Stimulated activated memory B cell treated with anti-CD40 and anti-IgM and Interleukin-4, amounts not matched to agents 10 μg/mL and 1 μg/mL and 100 μg/mL, for 72 hours (primary cell): Measurements from ENCODE around the gene NAV3.

ENCODE experiments used
- ATAC-seq: fragments of 150-1000 bp; cut with Tn5 transposase; 2 replicates; pipeline ENCODE4 v1.10.0; 2021
- H3K27ac Mint-ChIP-seq: one replicate; pipeline ENCODE4 v1.8.0; 2022; ENCODE audit warnings: mild to moderate bottlenecking, mixed read lengths
- H3K27me3 Mint-ChIP-seq: one replicate; pipeline ENCODE4 v1.8.0; 2022; ENCODE audit warnings: mixed read lengths
- H3K36me3 Mint-ChIP-seq: one replicate; pipeline ENCODE4 v1.8.0; 2022; ENCODE audit warnings: mixed read lengths
- H3K4me1 Mint-ChIP-seq: one replicate; pipeline ENCODE4 v1.8.0; 2022; ENCODE audit warnings: mixed read lengths
- H3K4me3 Mint-ChIP-seq: one replicate; pipeline ENCODE4 v1.8.0; 2022; ENCODE audit warnings: mild to moderate bottlenecking, moderate library complexity, mixed read lengths
- H3K9me3 Mint-ChIP-seq: one replicate; pipeline ENCODE4 v1.8.0; 2022; ENCODE audit warnings: mixed read lengths

The NAV3 gene

DNA sequence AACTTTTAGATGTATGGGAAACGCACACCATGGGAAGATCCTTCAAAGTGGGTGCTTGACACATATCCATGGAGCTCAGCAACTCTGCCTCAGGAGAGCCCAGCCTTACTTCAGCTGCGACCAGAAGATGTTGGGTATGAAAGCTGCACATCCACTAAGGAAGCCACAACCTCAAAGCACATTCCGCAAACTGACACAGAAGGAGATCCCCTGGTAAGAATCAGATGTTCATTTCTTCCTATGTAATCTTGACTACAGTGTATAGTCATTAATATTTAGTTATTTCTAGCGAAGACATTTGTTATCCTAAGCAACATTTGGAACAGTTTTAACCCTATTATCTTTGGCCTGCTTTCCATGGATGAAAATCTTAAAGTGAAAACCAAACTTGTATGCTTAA, 374.2 kb downstream of the NAV3 start:
- H3K4me3 Mint-ChIP-seq = no peak overlapping the region
- no peaks in the 10 kb centered on the region for H3K9me3 Mint-ChIP-seq
- H3K4me1 Mint-ChIP-seq = no peaks in the 10 kb centered on the region
- H3K27ac Mint-ChIP-seq = no peak overlapping the region
- ATAC-seq = no peak
- H3K27me3 Mint-ChIP-seq = no peaks in the 10 kb centered on the region
- H3K36me3 Mint-ChIP-seq = no peaks in the 10 kb centered on the region

DNA sequence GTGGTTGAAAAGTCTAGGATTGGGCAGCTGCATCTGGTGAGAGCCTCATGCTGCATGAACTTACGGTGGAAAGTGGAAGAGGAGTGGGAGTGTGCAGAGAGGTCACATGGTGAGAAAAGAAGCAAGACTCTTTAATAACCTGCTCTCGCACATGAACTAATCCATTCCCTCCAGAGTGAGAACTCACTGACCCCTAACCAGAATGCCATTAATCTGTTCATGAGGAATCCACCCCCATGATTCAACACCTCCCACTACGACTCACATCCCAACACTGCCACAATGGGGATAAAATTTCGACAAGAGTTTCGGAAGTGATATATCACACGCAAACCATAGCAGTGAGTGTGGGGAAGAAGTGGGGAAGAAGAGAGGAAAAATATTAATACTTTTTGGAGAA, 377.4 kb downstream of the NAV3 start:
- Mint-ChIP-seq H3K27ac (no peak overlapping the region), H3K36me3 (no peaks in the 10 kb centered on the region), H3K4me1 (no peaks in the 10 kb centered on the region), H3K4me3 (no peak overlapping the region), H3K9me3 (no peaks in the 10 kb centered on the region), H3K27me3 (no peaks in the 10 kb centered on the region)
- no peak for ATAC-seq

DNA sequence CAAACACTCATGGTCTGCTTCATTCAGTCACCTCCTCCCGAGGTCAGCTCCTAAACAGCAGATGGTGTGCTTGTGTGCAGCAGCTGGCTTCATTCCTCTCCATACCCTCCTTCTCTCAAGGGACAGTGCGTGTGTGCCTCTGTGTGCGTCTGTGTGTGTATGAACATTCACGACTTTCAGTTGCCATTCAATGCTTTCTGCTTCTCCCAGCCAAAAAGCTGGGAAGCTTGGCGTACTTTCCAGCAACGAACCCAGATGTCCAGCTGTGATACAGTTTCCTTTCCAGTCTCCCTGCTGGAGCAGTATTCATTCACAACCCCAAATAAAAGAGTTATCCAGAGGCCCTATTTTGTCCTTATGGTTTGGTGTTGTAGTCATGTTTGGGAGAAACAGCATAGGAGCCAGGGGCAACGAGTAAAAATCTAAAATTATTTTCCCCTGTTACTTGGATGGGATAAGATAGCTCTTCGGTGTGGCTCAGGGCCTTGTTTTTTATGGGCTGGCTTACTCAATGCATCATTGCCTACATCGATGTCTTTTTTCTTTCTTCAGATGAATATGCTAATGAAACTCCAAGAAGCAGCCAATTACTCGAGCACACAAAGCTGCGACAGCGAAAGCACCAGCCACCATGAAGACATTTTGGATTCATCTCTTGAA, 379.3 kb downstream of the NAV3 start:
- Mint-ChIP-seq H3K9me3 (no peaks in the 10 kb centered on the region), H3K4me1 (no peaks in the 10 kb centered on the region), H3K4me3 (no peak overlapping the region), H3K36me3 (no peaks in the 10 kb centered on the region), H3K27ac (no peak overlapping the region), H3K27me3 (no peaks in the 10 kb centered on the region)
- ATAC-seq = no peak

DNA sequence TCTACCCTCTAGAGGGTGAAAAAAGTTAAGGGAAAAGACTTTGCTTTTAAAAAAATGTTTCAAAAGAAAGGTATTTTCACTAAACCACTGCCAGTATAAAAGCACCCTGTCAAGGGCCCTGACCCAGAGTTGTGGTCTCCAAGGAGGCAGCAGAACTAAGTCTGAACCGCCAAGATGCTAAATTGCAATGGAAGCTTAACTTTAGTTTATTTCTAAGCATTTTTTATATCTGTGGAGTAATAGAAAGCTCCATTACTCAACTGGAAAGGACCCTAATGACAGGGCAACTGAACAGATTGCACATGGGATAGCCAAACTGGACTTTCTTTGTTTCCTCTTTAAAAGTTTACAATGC, 379.8 kb downstream of the NAV3 start:
- Mint-ChIP-seq H3K4me3 (no peak overlapping the region), H3K36me3 (no peaks in the 10 kb centered on the region), H3K4me1 (no peaks in the 10 kb centered on the region), H3K27me3 (no peaks in the 10 kb centered on the region), H3K9me3 (no peaks in the 10 kb centered on the region), H3K27ac (no peak overlapping the region)
- ATAC-seq = no peak

DNA sequence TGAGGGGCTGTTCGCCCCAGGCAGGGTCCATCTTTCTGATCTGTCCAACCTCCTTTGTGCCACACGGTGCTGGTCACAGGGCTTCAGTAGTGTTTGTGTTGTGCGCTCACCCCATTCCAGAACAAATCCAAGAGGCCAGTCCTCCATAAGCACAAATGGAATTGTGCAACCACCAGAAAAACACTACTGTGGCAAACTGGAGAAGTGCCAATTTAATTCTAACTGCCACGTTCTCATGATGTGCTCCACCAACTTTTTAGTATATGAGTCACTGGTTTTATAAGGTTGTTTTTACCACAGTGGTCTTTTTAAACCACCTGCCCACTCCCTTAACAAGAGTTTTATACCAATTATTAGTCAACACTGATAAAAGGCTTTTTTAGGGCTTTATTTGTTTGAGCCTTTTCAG, 380.2 kb downstream of the NAV3 start:
- ATAC-seq = no peak

DNA sequence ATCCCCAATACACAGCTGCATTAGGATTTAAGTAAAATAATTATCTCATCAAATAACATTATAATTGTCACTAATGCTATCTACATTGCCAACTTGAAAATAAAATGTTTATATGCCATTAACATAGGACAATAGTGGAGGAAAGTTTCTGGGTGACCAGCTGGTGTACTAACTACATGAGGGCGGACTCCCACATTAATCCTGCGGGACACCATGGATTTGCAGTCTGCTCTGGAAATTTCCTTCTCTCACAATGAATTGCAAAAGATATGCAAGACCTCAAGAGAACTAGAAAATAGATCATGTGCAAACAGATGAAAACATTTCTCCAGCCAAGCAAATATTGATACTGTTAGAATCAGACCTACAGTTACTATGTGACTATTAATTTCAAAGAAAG, 390.1 kb downstream of the NAV3 start:
- Mint-ChIP-seq H3K9me3 (no peaks in the 10 kb centered on the region), H3K4me1 (no peaks in the 10 kb centered on the region), H3K36me3 (no peaks in the 10 kb centered on the region), H3K27me3 (no peaks in the 10 kb centered on the region), H3K4me3 (no peak overlapping the region), H3K27ac (no peak overlapping the region)
- no peak for ATAC-seq

More for the DNA sequence above, 380.2 kb downstream of the NAV3 start:
- Mint-ChIP-seq H3K9me3 (no peaks in the 10 kb centered on the region), H3K36me3 (no peaks in the 10 kb centered on the region), H3K4me3 (no peak overlapping the region), H3K4me1 (no peaks in the 10 kb centered on the region), H3K27me3 (no peaks in the 10 kb centered on the region), H3K27ac (no peak overlapping the region)

DNA sequence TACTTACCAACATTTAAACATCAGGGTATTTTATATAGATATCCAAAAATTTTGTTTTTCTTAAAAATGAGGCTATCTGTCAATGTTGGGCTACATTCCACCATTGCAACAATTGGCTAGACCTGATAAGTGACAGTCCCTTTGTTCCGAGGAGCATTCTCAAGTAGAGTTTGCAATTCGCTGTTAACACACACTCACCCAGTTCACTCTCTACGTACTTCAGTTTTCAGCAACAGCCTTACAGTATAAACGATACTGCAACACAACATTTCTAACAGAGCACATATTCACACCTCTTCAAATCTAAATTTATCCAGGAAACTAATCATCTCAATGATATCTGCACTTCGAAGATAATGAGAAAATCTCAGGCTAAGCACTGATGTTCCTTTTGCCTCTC, 393.5 kb downstream of the NAV3 start:
- no peak overlapping the region for H3K4me3 Mint-ChIP-seq
- H3K9me3 Mint-ChIP-seq = no peaks in the 10 kb centered on the region
- no peaks in the 10 kb centered on the region for H3K27me3 Mint-ChIP-seq
- H3K4me1 Mint-ChIP-seq = no peaks in the 10 kb centered on the region
- no peak overlapping the region for H3K27ac Mint-ChIP-seq
- no peak for ATAC-seq
- H3K36me3 Mint-ChIP-seq = no peaks in the 10 kb centered on the region

DNA sequence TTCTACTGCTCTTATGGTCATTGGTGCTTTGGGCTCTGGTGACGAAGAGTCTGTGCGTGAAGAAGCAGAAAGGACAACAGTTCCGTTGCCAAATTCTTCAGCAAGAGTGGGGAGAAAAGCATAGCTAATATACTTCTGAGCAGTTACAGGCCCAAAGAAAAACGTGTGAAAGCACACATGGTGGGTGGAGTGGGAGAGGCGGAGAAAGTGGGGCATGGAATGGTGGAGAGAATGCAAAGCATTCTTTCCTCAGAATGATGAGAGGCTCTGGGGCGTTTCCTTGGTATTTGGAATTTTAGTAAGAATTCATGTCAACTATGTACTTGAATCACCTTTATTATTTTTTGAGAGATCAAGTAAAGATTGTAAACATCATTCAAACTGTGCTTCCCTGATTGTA, 396.1 kb downstream of the NAV3 start:
- no peak overlapping the region for H3K27ac Mint-ChIP-seq
- H3K4me3 Mint-ChIP-seq = no peak overlapping the region

DNA sequence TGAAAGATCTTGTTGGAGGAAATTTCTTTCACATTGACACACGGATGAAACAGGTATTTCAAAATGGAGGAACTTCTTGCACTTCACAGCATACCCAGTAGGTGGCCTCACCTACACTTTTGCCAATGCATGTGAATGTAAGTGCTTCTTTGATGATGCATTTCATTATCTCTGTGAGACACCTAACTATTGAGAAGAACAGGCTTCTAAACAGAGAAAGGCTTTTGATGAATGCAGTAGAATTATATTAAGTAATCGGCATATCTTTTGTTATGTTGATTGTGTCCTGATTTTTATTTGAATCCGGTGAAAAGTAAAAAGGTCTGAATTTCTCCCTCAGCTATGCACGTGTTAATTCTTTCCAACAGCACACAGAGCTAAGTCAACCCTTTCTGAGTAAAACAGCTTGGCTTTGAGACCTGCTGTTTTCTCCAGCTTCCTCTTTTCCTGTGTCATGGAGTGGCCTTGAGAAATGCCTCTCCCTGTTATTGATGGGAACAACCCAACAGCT, 399.0 kb downstream of the NAV3 start:
- ATAC-seq = no peak
- Mint-ChIP-seq H3K9me3 (no peaks in the 10 kb centered on the region), H3K36me3 (no peaks in the 10 kb centered on the region), H3K4me3 (no peak overlapping the region), H3K27me3 (no peaks in the 10 kb centered on the region), H3K4me1 (peaks cover 7% of the 10 kb centered on the region), H3K27ac (no peak overlapping the region)

More for the DNA sequence above, 396.1 kb downstream of the NAV3 start:
- no peak for ATAC-seq
- Mint-ChIP-seq H3K9me3 (no peaks in the 10 kb centered on the region), H3K36me3 (no peaks in the 10 kb centered on the region), H3K27me3 (no peaks in the 10 kb centered on the region), H3K4me1 (peaks cover 7% of the 10 kb centered on the region)

DNA sequence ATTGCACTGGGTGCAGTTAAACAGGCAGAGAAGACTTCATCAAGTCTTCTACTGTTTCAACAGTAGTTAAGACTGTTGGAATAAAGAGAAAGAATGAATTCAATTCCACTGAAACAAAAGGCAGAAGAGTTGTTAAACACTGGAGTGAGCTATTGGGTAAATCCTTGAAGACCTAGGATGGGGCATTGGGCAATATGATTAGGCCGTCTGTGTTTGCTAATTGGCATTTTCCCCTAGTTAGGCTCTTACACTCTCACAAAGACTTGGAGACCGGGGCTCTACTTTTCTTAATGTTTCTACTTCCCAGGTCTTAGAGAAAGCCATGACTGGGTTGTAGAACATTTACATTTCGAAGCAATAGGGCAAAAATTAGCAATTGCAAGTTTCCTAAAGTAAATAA, 402.1 kb downstream of the NAV3 start:
- Mint-ChIP-seq H3K4me3 (no peak overlapping the region), H3K36me3 (no peaks in the 10 kb centered on the region), H3K9me3 (no peaks in the 10 kb centered on the region), H3K4me1 (peaks cover 7% of the 10 kb centered on the region), H3K27ac (no peak overlapping the region), H3K27me3 (no peaks in the 10 kb centered on the region)
- ATAC-seq = peak; percentile 4

DNA sequence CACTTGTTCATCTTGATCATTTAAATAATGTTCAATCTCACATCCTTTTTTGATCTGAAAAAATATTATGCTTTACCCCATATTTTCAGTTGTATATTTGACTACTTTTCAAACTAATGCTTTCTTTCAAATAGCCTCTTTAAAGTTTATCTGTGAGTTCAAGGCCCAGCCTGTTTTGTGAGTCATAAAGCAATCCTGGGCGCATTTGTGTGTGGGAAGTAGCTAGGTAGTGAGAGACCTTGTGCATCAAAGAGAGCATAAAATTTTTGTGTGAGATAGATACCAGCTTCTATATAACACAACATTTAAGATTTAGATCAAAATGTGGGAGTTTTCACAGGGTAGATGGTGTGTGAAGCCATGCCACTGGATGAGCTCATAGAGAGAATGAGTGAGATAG, 405.6 kb downstream of the NAV3 start:
- Mint-ChIP-seq H3K36me3 (no peaks in the 10 kb centered on the region), H3K4me1 (no peaks in the 10 kb centered on the region)
- ATAC-seq = no peak

DNA sequence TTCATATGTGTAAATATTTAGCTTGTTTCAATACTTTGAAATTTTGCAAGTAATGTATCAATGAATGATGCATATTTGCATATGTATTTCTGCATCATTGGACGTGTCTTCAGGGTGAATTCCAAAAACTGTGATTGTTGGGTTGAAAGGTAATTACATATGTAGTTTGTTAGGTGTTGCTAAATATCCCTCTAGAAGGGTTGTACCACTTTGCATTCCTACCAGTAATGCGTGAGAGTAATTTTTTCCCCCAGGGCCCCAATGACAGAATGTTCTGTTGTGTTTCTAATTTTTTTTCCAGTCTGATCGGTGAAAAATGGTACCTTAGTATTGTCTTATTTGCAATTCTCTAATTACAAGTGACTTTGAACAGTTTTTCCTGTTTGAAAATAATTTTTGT, 408.9 kb downstream of the NAV3 start:
- no peaks in the 10 kb centered on the region for H3K36me3 Mint-ChIP-seq
- no peaks in the 10 kb centered on the region for H3K4me1 Mint-ChIP-seq
- H3K4me3 Mint-ChIP-seq = no peak overlapping the region
- no peak overlapping the region for H3K27ac Mint-ChIP-seq
- no peaks in the 10 kb centered on the region for H3K9me3 Mint-ChIP-seq
- ATAC-seq = no peak
- H3K27me3 Mint-ChIP-seq = no peaks in the 10 kb centered on the region

More for the DNA sequence above, 405.6 kb downstream of the NAV3 start:
- no peak overlapping the region for H3K4me3 Mint-ChIP-seq
- no peaks in the 10 kb centered on the region for H3K9me3 Mint-ChIP-seq
- H3K27me3 Mint-ChIP-seq = no peaks in the 10 kb centered on the region
- H3K27ac Mint-ChIP-seq = no peak overlapping the region

DNA sequence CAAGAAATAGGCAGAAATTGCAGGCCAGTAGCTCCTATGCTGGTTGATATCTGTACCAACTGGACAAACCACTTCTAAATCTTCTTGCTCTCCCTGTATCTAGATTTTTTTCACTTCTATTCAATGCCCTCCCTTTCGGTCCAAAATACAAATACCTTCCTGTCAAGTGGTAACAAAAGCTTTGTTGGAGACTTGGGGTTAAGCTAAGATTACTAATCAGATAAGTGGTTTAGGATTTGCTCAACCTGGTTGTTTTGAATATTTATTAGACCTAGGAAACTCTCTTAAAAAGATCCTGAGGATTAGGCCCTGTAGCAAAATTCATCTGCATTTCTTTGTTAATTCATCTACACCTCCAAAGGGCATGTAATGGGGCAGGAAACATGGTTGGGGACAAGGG, 410.1 kb downstream of the NAV3 start:
- Mint-ChIP-seq H3K9me3 (no peaks in the 10 kb centered on the region), H3K27ac (no peak overlapping the region), H3K27me3 (no peaks in the 10 kb centered on the region), H3K36me3 (no peaks in the 10 kb centered on the region), H3K4me1 (no peaks in the 10 kb centered on the region), H3K4me3 (no peak overlapping the region)
- no peak for ATAC-seq

DNA sequence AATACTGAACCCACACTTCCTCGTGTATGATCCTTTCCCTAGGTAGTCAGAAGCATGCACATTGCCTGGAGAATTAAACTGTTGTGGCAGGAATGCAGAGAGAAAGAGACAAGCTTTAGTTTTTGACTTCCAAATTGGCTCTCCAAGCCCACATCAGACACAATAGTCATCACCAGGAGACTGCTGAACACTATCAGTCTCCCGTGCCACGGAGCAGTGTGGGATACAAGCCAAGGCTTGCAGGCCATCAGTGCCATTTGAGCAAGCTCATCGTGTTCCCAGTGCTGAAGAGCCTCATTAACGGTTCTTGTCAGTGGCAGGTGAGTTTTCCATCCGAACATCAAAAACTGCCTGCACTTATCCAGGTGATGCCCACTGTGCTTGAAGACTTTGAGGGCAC, 410.8 kb downstream of the NAV3 start:
- Mint-ChIP-seq H3K4me3 (no peak overlapping the region), H3K27ac (no peak overlapping the region), H3K27me3 (no peaks in the 10 kb centered on the region), H3K4me1 (no peaks in the 10 kb centered on the region), H3K36me3 (no peaks in the 10 kb centered on the region), H3K9me3 (no peaks in the 10 kb centered on the region)
- no peak for ATAC-seq

DNA sequence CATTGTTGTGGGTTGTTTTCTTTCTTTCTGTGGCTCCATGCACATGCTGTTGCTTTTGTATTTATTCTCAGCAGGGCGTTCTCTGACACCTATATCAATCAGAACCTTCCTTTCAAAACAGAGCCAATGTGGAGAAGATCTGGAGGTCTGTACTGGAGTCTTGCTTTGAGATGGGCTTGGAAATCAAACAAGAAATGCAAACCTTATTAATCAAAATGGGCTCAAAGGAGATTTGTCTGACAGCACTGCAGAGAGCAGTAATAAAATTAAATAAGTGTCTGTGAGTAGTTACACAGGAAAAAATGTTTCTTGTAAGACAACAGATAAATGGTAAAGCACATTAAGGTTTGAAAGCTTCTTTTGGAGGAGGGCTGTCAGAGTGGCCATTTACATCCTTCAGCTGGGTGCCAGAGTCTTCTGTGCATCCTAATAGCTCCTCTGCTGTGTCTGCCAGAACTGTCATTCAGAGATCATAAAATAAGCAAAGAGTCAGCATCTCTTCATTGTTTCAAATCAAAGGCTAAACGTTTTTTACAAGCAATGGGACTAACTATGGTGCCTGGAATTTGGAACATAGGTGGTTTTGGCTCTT, 414.3 kb downstream of the NAV3 start:
- Mint-ChIP-seq H3K27ac (no peak overlapping the region), H3K9me3 (no peaks in the 10 kb centered on the region), H3K4me3 (no peak overlapping the region), H3K27me3 (no peaks in the 10 kb centered on the region), H3K36me3 (no peaks in the 10 kb centered on the region), H3K4me1 (no peaks in the 10 kb centered on the region)
- no peak for ATAC-seq

DNA sequence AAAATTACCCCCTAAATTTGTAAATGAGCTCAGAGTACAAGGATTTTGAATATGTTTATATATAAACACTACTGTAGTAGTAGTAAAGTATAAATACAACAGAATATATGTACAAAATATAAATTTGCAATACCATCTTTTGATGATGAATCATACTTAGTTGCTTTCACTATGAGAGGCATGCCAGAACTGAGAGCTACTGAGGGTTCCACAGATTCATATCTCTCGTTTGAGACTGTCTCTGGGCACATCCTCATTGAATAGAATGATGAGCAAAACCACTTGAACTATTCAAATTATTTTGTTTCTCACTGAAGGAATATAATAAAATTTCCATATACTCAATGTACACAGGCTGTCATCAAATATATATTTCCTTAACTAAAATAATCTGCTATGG, 417.6 kb downstream of the NAV3 start:
- ATAC-seq = no peak
- Mint-ChIP-seq H3K9me3 (no peaks in the 10 kb centered on the region), H3K4me3 (no peak overlapping the region), H3K27ac (no peak overlapping the region), H3K4me1 (no peaks in the 10 kb centered on the region), H3K27me3 (no peaks in the 10 kb centered on the region), H3K36me3 (no peaks in the 10 kb centered on the region)
